IPS-18c (cell line): Measurements from ENCODE around the gene MAP3K8.

ENCODE experiments used
- H3K4me3 ChIP-seq: 2 replicates; pipeline ENCODE4 v1.7.0; 2013; ENCODE audit warnings: low read depth, mild to moderate bottlenecking, low read length, moderate library complexity; ENCODE audit not compliant: insufficient read depth
- H3K9me3 ChIP-seq: one replicate; pipeline ENCODE4 v1.6.1; 2013; ENCODE audit warnings: mild to moderate bottlenecking, low read length, moderate library complexity; ENCODE audit not compliant: control insufficient read depth, insufficient read depth

Gene MAP3K8

GRCh38 chr10:30437031-30437841, 3.3 kb downstream of the MAP3K8 start:
- Histone ChIP-seq H3K4me3 (no peak overlapping the region), H3K9me3 (no peaks in the 10 kb centered on the region)

- Histone ChIP-seq H3K9me3 (no peaks in the 10 kb centered on the region), H3K4me3 (no peak overlapping the region)
Observed at GRCh38 chr10:30438021-30438850, 4.3 kb downstream of the MAP3K8 start.

- Histone ChIP-seq H3K9me3 (no peaks in the 10 kb centered on the region), H3K4me3 (no peak overlapping the region)
Observed at GRCh38 chr10:30439931-30440330, 5.9 kb downstream of the MAP3K8 start.

GRCh38 chr10:30442019-30442606, 8.1 kb downstream of the MAP3K8 start:
- Histone ChIP-seq H3K4me3 (no peak overlapping the region), H3K9me3 (no peaks in the 10 kb centered on the region)

- Histone ChIP-seq H3K9me3 (no peaks in the 10 kb centered on the region), H3K4me3 (no peak overlapping the region)
Observed at GRCh38 chr10:30443049-30443448, 9.1 kb downstream of the MAP3K8 start.

- Histone ChIP-seq H3K9me3 (no peaks in the 10 kb centered on the region), H3K4me3 (no peak overlapping the region)
Observed at GRCh38 chr10:30445711-30446110, 11.7 kb downstream of the MAP3K8 start.

- no peaks in the 10 kb centered on the region for H3K9me3 ChIP-seq
- no peak overlapping the region for H3K4me3 ChIP-seq
Observed at GRCh38 chr10:30447125-30447799, 13.3 kb downstream of the MAP3K8 start.

- Histone ChIP-seq H3K9me3 (no peaks in the 10 kb centered on the region), H3K4me3 (no peak overlapping the region)
Observed at GRCh38 chr10:30448092-30448491, 14.1 kb downstream of the MAP3K8 start.

- no peaks in the 10 kb centered on the region for H3K9me3 ChIP-seq
Observed at GRCh38 chr10:30453764-30454527, 20.0 kb downstream of the MAP3K8 start.

GRCh38 chr10:30454744-30455510, 20.9 kb downstream of the MAP3K8 start:
- Histone ChIP-seq H3K9me3 (no peaks in the 10 kb centered on the region), H3K4me3 (no peak overlapping the region)

More at GRCh38 chr10:30453764-30454527, 20.0 kb downstream of the MAP3K8 start:
- no peak overlapping the region for H3K4me3 ChIP-seq

- Histone ChIP-seq H3K4me3 (no peak overlapping the region), H3K9me3 (no peaks in the 10 kb centered on the region)
Observed at GRCh38 chr10:30455816-30456215, 21.8 kb downstream of the MAP3K8 start.

- H3K9me3 ChIP-seq: no peaks in the 10 kb centered on the region
- no peak overlapping the region for H3K4me3 ChIP-seq
Observed at GRCh38 chr10:30456266-30456665, 22.3 kb downstream of the MAP3K8 start.

GRCh38 chr10:30459283-30459682, 25.3 kb downstream of the MAP3K8 start:
- no peak overlapping the region for H3K4me3 ChIP-seq
- H3K9me3 ChIP-seq: no peaks in the 10 kb centered on the region

GRCh38 chr10:30460121-30460520, 26.1 kb downstream of the MAP3K8 start:
- H3K4me3 ChIP-seq: no peak overlapping the region

GRCh38 chr10:30462513-30462912, 28.5 kb downstream of the MAP3K8 start:
- Histone ChIP-seq H3K9me3 (no peaks in the 10 kb centered on the region), H3K4me3 (no peak overlapping the region)

More at GRCh38 chr10:30460121-30460520, 26.1 kb downstream of the MAP3K8 start:
- no peaks in the 10 kb centered on the region for H3K9me3 ChIP-seq

- H3K9me3 ChIP-seq: no peaks in the 10 kb centered on the region
- H3K4me3 ChIP-seq: no peak overlapping the region
Observed at GRCh38 chr10:30463944-30464451, 30.0 kb downstream of the MAP3K8 start.
